ENCODE results near the gene AKAP10.
A peak's percentile ranks its signal among the peaks of the same experiment; 100 is the strongest.
"Not testable (repeated sequence)": the region's sequence is repeated elsewhere in the genome, so short reads cannot be mapped to it uniquely, and the experiment has no call there.

The AKAP10 gene

DNA sequence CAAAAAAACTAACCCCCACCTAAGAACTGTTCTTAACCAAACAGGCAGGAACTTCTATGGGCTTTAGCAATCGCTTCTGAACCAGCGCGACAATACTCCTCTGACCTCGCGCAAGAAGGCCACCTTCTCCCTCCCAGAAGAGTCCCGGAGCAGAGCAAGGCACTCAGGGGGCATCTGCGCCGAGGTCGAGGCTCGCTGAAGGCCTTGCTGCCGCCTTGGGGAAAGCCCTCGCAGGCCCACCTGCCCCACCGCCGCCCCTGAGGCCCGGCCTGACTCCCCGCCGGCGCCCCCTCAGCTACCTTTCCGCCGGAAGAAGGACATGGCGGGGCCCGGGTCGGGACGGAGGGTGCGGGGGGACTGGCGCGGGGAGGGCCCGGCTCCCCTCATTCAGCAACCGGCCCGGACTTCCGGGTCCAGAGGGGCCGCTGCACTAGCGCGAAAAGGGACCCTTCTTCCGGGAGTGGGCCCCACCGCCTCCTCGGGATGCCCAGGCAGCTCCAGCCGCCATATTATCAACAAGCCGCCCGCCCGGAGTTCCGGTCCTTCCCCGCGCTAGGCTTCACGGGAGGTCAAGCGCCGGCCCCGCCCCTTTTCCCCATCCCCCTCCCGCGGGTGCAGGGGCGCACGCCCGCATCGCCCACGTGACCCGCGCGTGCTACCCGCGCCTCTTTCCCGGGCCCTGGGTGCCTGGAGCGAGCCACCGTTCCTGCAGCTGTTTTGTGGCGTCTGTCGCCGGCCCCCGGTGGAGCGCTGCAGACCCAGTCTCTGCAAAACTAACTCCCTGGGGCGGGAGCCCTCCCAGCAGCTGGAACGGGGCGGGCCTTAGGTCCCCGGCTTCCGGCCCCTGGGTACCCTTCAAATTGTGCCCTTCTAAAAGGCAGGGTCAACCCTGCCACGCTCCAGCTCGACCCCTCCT is at the start of gene AKAP10:
Gene AKAP10, minus strand, starts transcription at position 536 of the 916 bp plus-strand sequence. Its CDS starts 149 bp downstream, at position 387.
- peak; percentile 87 to 88 for DNase-seq (ENCODE audit: low read depth in 1 of 2, low spot score in 1 of 2)

DNA sequence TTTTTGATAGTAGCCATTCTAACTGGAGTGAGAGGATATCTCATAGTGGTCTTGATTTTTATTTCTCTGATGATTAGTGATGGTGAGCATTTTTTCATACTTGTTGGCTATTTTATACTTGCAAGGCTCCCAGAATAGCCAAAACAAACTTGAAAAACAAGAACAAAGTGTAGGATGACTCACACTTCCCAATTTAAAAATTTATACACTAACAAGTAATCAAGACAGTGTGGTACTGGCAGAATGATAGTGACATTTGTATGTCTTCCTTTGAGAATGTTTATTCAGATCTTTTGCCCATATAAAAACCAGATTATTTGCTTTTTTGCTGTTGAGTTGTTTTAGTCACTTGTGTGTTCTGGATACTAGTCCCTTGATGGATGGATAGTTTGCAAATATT is 49.3 kb upstream of the AKAP10 start:
- no peak for DNase-seq (ENCODE audit: low read depth in 1 of 2, low spot score in 1 of 2)

DNA sequence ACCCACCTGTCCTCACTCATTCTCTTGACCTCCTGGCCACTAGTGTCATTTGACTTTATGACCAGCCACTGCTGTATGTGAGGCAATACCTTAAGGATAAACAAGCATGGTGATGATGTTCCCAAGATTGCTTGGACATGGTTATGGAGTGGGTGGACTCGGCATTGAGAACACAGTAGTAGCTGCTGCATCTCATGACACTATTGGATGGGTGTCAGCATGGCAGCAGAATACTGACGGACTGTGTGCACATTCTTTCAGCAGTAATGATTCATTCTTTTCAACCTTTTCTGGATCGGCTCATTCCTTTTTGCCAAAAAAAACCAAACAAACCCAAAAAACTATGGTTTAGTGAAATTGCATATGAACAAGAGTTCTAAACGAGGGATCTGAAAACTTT is 45.1 kb upstream of the AKAP10 start:
- no peak for DNase-seq (ENCODE audit: low read depth in 1 of 2, low spot score in 1 of 2)

- DNase-seq (ENCODE audit: low read depth in 1 of 2, low spot score in 1 of 2) = not testable (repeated sequence)
These were observed 38.9 kb upstream of the AKAP10 start for GRCh38 chr17:20016475-20016992.

GRCh38 chr17:20012017-20012536 is 34.4 kb upstream of the AKAP10 start:
- no peak for DNase-seq (ENCODE audit: low read depth in 1 of 2, low spot score in 1 of 2)

DNA sequence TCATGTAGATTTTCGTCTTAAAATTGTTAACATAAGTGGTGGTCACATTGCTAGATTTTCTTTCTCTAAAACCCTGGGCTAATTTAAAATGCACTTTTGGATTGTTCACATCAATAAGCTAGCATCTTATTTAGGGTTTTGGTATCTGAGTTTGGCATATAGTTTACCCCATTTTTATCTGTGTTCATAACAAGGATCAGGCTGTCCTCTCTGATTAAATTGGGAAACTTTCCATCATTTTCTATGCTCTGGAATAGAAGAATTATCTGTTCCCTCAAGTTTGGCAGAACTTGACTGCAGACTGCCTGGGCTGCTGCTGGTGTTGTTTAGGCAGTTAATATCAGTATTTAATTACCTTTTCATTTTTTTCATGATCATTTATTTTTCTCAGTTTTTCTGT is 33.3 kb upstream of the AKAP10 start:
- no peak for DNase-seq (ENCODE audit: low read depth in 1 of 2, low spot score in 1 of 2)

- no peak for DNase-seq (ENCODE audit: low read depth in 1 of 2, low spot score in 1 of 2)
These were observed 32.7 kb upstream of the AKAP10 start for GRCh38 chr17:20010099-20010863.

- DNase-seq (ENCODE audit: low read depth in 1 of 2, low spot score in 1 of 2) = peak in 1 of 2 donors; percentile 82
These were observed 31.9 kb upstream of the AKAP10 start, which contains the start of gene SPECC1 for GRCh38 chr17:20009302-20010098. Gene SPECC1 (plus strand): TSS chr17:20009359. CDS start chr17:20096652, 87,293 bp downstream.

DNA sequence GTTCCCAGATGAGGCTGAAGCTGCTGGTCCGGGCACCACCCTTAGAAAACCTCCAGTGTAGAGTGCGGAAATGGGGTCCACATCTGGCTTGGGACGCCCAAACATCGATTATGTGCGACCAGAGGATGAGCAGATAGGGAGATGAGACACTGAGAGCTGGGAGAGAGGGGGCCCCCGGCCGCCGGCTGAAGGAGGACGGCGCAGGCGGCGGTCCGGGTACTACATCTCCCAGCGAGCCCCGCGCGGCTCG is 31.3 kb upstream of the AKAP10 start:
- DNase-seq (ENCODE audit: low read depth in 1 of 2, low spot score in 1 of 2) = peak in 1 of 2 donors; percentile 81

- DNase-seq (ENCODE audit: low read depth in 1 of 2, low spot score in 1 of 2) = no peak
These were observed 30.8 kb upstream of the AKAP10 start for GRCh38 chr17:20008242-20009051.

DNA sequence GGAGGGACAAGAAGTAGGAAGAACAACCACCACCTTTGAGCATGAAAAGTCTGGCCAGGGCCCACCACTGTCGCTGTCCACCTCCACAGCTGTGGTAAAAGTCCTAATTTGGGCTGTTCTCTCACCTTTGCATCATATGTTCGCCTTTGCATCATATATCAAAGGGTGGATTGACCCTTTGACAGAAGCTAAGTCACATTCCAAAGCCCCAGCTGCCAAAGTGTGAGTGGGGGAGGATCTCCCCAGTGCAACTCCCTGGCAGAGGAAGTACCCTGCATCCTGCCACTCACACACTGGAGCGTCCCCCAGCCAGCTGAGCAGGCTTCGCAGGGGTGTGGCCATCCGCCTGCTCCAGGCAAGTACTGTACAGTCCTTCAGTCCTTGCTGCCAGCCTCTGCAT is 18.9 kb upstream of the AKAP10 start:
- DNase-seq (ENCODE audit: low read depth in 1 of 2, low spot score in 1 of 2) = no peak

DNA sequence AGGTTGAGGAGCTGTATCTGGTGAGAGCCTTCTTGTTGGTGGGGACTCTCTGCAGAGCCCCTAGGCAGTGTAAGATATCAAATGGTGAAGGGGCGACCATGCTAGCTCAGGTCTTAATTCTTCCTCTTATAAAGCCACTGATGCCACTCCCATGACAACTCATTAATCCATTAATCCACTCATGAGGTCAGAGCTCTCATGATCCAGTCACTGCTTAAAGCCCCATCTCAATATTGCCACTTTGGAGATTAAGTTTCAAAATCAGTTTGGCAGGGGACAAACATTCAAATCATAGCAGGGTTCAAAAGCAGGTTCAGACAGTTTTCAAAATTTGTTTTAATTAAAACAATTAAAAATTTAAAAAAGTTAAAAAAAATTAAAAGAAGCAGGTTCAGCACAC is 18.5 kb upstream of the AKAP10 start:
- no peak for DNase-seq (ENCODE audit: low read depth in 1 of 2, low spot score in 1 of 2)

DNA sequence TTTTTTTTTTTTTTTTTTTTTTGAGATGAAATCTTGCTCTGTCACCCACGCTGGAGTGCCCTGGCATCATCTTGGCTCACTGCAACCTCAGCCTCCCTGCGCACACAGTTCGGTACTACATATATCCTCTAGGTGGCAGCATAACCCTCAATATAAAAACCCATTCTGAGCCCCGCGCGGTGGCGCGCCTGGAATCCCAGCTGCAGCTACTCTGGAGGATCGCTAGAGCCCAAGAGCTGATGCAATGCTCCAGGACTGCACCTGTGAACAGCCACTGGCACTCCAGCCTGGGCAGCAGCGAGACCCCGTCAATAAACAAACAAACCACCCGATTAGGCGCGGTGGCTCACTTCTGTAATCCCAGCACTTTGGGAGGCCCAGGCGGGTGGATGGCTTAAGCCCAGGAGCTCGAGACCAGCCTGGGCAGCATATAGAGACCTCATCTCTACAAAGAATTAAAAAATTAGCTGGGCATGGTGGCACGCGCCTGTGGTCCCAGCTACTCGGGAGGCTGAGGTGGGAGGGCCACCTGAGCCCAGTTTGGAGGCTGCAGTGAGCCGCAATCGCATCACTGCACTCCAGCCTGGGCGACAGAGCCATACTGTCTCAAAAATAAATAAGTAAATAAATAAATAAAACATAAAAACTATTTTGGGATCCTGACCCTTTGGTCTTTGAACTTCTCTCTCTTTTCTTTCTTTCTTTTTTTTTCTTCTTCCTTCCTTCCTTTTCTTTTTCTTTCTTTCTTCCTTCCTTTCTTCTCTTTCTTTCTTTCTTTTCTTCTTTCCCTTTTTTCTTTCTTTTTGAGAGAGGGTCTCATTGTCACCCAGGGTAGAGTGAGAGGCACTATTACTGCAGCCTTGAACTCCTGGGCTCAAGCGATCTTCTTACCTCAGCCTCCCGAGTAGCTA is 15.4 kb upstream of the AKAP10 start:
- DNase-seq (ENCODE audit: low read depth in 1 of 2, low spot score in 1 of 2) = peak; percentile 31 to 56

DNA sequence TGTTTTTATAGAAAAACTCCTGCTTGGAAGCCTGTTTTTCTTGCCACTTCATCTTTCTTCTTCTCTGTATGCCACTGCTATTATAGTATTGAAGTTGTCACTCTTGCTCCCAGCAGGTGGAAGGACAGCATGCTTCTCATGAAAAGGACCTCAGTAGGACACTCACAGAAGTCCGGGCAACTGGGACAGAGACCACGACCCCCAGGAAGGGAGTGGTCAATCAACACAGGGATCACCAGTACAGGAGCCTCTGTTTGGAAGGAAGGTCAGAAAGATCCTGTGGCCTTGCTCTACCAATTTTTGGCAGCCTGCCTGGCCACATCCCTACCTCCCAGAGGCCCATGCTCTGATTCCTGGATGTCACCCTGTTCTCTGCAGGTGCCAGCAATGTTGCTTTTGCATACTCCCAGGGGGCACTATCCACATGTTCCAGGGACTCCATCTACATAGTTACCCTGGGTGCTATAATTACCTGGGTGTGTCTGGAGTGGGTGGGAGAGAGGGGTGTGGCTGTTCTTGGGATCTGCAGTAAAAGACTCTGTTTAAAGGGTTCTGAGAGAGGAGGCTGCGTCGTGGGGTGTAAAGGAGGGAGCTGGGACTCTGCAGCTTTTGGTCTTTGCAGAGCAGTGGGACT is 13.7 kb upstream of the AKAP10 start:
- DNase-seq (ENCODE audit: low read depth in 1 of 2, low spot score in 1 of 2) = no peak

- no peak for DNase-seq (ENCODE audit: low read depth in 1 of 2, low spot score in 1 of 2)
These were observed 10.3 kb upstream of the AKAP10 start for GRCh38 chr17:19987897-19988296.

GRCh38 chr17:19986941-19987861 is 9.6 kb upstream of the AKAP10 start:
- no peak for DNase-seq (ENCODE audit: low read depth in 1 of 2, low spot score in 1 of 2)

DNA sequence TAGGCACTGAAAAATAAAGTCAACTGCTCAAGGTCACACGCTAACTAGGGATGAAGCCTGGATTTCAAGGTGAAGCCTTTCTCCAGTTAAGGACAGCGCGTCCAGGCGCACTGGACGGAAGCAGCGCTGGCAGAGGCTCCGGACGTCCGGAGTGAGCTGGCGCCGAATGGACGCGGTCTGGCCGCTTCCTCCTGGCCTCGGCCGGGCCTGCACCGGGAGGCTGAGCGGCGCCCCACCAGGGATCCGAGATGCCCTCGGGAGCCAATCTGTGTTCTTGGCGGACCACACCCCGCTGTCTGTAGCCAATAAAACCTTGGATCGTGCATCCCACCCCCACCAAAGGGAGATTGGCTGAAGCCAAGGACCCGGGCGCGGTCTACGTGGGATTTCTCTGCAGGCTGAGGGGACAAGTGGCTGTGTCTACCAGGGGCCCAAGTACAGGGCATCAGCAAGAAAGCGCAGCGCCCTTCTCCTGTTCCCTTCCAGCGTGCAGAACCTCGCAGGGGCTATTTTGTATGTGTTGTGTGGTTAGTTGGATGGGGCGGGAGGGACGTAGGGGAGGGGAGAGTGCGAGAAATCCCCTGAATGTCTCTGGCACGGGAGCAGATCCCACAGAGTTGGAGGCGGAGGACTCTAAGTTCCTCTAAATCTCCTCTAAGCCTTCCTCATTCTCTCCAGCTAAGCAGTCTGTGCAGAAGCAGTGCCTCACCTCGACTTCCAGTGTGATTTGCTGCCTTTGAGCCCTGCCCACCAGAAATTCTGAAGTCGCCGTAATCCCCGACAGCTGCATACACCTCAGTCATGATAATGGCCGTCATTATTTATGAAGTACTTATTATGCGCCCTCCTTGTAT is 2.5 kb upstream of the AKAP10 start:
- DNase-seq (ENCODE audit: low read depth in 1 of 2, low spot score in 1 of 2) = no peak
